GM21526 (cell line): ENCODE data around the gene ANTKMT.
"Not testable (repeated sequence)": the region's sequence is repeated elsewhere in the genome, so short reads cannot be mapped to it uniquely, and the experiment has no call there.

Experiments
- ATAC-seq: cut with Tn5 transposase; IDR thresholded peaks from one replicate; pipeline ENCODE4 v1.9.1; 2021; ENCODE audit warnings: moderate library complexity; ENCODE audit not compliant: unreplicated experiment, low FRiP score

The ANTKMT gene

GRCh38 chr16:680967-681745, 39.8 kb upstream of the ANTKMT start:
- ATAC-seq: no peak

DNA sequence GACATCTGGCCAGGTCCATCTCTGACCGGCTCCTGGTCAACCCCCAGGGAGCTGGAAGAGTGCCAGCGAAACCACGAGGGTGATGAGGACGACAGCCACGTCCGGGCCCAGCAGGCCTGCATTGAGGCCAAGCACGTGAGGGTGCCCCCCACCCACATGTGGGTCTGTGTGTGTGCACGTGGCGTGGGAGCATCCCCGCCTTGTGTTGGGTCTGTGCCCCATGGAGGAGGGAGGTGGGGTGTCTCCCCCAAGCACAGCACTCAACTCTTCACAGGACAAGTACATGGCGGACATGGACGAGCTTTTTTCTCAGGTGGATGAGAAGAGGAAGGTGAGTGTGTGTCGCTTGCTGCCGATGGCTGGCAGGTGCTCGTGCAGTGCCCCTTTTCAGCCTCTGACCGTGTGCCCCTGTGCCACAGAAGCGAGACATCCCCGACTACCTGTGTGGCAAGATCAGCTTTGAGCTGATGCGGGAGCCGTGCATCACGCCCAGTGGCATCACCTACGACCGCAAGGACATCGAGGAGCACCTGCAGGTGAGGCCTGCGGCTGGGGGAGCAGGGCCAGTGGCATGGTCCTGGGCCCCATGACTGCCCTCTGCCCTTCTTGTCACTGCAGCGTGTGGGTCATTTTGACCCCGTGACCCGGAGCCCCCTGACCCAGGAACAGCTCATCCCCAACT, 39.1 kb upstream of the ANTKMT start:
- ATAC-seq: no peak

DNA sequence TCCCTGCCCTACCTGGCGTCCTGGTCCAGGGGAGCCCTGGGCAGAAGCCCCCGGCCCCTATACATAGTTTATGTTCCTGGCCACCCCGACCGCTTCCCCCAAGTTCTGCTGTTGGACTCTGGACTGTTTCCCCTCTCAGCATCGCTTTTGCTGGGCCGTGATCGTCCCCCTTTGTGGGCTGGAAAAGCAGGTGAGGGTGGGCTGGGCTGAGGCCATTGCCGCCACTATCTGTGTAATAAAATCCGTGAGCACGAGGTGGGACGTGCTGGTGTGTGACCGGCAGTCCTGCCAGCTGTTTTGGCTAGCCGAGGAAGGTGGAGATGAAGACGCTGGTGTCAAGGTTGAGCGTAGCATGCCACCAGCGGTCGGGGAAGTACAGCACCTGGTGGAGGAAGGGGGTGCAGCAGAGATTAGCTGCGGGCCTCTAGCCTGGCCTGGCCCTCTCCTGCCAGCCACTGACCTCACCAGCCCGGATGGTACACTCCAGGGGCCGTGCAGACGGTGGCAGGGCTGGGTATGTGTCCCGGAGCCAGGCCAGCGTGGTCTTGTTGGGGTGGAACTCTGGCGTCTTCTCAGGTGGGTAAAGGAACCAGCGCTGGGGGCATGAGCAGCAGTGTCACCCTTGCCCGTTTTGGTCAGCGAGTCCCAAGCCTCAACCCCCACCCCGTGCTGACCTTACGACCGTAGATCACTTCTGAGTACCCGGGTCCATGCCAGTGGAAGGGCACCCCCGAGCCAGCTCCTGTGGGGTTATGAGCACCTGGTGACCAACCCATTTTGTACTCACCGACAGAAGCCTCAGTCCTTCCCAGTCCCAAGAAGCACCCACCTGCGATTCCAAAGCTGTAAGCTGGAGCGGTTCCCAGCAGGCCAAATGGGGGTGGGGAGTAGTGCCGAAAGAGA, 38.2 kb upstream of the ANTKMT start:
- ATAC-seq: no peak

DNA sequence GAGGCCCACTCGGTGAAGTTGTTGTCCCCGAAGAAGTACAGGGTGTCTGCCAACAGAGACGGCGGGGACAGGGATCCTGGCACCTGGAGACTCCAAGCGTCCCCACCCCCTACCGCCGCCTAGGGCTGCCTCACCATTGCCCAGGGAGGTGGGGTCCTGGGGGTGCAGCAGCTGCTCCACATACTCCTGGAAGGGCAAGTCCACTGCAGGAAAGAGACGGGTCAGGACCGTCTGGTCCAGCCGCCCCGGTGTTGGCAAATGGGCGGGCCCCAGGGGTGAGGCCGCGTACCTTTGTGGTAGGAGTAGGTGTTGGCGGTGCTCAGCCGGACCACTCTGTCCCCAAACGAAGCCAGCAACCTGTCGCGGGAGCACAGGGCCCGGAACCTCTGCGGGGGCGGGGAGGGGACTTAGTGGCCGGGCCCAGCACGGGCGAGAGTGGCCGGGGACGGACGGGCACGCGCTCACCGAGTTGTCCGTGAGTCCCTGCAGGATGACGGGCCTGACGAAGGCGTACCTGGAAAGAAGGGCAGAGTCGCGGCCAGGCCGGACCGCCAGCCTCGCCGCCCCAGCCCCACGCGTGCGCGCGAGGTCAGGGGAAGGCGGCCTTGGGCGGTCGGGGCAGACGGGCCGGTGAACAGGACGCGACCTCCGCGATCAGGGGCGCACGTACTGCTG, 37.4 kb upstream of the ANTKMT start:
- no peak for ATAC-seq

GRCh38 chr16:684071-684794, 36.7 kb upstream of the ANTKMT start, which contains the start of gene JMJD8:
TSS of gene JMJD8 (minus strand) at chr16:684334. CDS start at chr16:684319, 15 bp downstream.
- ATAC-seq: peak; percentile 49

DNA sequence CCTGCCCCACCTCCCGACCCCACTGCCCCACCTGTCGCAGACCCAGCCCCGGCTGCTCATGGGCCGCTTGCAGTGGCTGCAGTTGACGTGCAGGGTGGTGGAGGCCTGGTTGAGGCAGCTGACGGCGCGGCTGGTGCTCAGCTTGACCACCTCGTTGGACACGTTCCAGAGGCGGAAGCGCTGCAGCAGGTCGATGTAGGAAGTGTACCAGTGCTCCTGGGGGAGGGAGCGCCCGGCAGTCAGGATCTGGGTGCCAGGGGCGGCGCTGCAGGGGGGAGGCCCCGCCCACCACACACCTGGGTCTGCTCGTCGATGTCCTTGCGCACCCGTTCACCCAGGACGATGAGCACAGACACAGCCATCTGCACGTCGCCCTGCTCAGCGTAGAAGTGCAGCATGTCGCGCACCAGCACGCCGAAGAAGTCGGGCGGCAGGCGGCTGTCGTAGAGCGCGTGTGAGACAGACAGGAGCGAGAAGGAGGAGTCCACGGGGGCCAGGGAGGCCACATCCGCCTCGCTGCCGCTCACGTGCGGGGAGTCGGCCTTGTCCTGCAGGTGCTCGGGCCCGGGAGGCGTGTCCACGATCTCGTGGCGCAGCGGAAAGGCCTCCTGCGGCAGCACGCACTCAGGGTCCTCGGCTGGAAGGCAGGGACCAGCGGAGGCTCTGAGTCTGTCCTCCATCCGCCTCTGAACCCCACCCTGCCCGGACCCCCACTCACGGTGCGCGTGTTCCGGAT, 35.8 kb upstream of the ANTKMT start:
- no peak for ATAC-seq

DNA sequence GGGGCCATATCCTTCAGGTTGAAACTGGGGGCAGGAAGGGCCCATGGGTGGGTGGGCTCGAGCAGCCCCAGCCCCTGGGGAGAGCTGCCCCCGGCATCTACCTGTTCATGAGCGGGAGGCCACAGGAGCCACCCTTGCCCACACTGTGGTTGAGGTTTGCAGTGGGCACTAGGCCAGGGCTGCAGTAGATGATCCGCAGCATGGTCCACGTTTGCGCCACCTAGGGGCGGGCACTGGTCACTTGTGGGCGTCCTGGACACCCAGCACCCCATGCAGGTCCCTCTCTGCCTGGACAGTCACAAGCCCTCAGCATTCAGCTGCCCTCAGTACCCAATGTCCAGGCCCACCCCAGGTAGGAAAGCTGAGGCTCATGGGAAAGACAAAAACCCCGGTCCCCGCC, 35.0 kb upstream of the ANTKMT start:
- ATAC-seq: no peak

GRCh38 chr16:686459-687260, 34.3 kb upstream of the ANTKMT start:
- no peak for ATAC-seq

DNA sequence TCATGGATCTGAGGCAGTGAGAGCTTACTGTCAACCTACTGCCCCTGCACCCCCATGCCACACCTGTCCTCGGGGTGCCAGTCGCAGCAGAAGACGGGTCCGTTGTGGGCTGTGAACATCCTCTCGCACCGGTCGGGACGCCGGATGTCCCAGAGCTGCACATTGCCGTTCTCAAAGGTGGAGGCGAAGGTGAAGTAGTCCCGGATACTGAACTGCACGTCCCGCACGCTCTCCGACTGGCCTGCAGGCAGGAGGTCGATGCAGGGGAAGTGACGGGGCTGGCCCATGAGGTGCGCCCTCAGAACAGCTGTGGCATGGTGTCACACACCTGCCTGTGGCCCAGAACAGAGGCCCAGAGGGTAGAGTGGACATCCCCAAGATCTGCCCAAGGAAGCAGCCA, 33.4 kb upstream of the ANTKMT start:
- ATAC-seq: no peak

DNA sequence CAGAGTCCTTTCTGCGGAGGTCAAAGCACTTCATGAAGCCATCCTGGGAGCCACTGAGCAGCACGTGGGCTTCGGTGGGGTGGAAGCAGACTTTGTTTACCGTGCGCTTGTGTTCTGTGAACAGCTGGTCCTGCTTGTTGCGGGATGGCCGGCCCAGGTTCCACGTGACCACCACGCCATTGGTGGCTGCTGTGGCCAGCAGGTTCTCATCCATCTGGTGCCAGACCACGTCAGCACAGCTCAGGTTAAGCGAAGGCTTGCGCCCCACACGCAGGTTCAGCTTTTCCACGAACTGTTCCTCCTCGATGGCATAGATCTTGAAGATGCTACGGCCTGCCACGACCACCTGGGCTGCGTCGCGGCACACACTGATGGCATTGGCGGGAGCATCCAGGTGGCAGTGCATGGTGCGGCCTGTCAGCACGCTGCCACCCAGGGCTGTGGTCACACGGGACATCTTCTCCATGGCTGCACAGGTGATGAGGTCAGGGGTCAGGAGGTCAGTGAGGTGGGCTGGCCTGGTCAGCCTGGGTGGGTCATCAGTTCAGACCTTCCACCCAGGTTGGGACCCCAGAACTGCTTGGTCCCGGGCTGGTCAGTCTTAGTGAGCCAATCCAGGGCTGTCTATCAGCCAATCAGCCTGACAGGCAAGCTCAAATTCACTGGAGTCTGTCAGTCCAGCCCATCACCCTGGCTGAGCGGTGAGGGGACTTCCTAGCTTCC, 31.6 kb upstream of the ANTKMT start:
- ATAC-seq: no peak

- ATAC-seq: not testable (repeated sequence)
Observed at GRCh38 chr16:691242-691641, 29.7 kb upstream of the ANTKMT start.

DNA sequence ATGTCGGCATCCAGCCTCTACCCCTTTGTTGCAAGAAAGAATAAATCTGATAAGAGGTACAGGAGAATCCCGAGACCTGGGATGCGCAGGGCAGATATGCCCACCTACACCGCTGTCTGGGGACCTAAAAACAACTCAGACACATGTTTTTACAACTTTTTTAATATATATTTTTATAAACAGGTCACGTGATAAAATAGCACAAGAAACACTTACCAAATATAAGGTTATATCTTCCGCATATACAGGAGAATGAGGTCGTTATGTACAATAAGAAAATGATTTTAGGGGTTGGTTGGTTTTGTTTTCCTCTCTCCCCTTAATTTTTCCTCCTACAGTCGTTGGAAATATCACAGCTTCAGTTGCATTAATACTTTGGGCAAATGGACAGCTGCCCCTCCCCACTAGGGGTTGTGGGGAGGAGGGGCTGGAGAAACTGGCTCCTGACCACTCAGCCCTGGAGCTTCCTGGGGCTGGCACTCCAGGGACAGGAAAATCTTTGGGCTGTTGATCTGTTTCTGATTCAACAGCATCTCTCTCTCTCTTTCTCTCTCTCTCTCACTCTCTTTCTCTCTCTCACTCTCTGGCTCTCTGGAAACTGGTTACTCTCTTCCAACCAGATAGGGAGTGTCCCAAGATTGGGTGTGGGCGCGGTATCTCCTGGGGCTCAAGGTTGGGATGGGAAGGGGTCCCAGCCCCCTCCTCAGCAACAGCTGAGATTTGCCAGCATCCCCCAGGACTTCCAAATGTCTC, 28.4 kb upstream of the ANTKMT start:
- no peak for ATAC-seq

GRCh38 chr16:693364-693763, 27.6 kb upstream of the ANTKMT start:
- ATAC-seq: no peak

GRCh38 chr16:693766-694165, 27.2 kb upstream of the ANTKMT start:
- no peak for ATAC-seq

DNA sequence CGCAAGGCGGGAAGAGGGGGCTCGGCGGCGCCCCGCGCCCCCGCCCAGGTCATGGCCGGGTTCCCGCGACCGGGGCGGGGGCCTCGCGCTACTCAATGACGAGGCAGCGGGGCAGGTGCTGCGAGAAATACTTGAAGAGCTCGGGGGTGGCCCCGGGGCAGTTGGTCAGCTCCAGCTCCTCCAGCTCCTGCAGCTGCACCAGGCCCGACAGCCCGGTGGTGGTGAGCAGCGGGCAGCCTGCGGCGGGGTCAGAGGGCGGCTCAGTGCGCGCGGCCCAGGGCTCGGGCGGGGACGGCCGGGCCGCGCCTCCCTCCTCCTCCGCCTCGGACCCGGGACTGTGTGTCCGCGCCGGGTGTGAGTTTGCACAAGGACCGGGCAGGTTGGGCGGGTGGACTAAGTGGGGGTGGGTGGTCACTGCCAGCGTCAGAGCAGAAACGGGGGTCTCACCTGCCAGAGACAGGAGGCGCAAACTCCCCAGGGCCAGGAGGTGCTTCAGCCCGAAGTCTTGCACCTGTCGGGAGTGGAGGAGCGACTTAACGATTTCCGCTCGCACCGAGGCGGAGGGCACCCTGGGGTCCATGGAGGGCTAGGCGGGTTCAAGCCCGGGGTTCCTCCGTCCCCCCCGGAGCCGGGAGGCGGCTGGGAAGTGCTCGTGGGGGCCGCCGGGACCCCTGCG, 26.6 kb upstream of the ANTKMT start:
- no peak for ATAC-seq

DNA sequence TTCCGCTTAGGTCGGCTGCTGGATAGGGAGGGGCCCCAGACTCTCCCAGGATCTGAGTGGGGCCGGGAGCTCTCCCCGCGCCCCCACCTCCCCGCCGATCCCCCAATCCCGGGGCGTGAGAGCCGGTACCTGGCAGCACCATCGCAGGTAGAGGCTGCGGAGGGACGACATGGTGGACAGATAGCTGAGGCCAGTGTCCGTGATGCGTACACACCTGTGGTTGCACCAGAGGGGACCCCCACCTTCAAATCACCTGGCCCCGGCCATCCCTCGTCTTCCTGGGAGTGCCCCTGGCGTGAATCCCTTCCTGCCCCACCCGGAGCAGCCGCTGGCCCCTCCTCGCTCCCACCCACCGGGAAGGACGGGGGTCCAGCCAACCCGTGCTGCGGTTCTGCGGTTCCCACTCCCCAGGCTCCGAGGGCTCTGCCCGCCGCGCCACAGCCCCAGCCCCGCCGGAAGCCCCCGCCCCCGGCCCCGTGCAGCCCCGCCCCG, 26.0 kb upstream of the ANTKMT start:
- no peak for ATAC-seq
